Keratinocyte (primary cell): Measurements from ENCODE around the gene ZNF324B.

ENCODE experiments used
- CTCF ChIP-seq, 3 experiments: IDR thresholded peaks in 1 of 3; conservative IDR thresholded peaks in 1 of 3; optimal IDR thresholded peaks in 1 of 3; 2 replicates in 2 of 3; 3 replicates in 1 of 3; pipeline versions ENCODE3 to v1.5.1; 2011; ENCODE audit warnings: low read length in 3 of 3, mild to moderate bottlenecking in 3 of 3, moderate library complexity in 2 of 3, control low read depth in 1 of 3, inconsistent platforms in 1 of 3; ENCODE audit not compliant: insufficient read depth in 2 of 3; ENCODE audit errors: extremely low read depth in 1 of 3
- EZH2 ChIP-seq: IDR thresholded peaks from one replicate; pipeline ENCODE4 v1.6.1; 2012; ENCODE audit warnings: inconsistent platforms, mild to moderate bottlenecking, low read length, moderate library complexity

GRCh38 chr19:58456111-58456510, 4.7 kb downstream of the ZNF324B start:
- no peak for TF ChIP-seq EZH2
- no peak for TF ChIP-seq CTCF (optimal IDR thresholded peaks at IDR 0.05 in 1 of 3, IDR thresholded peaks at IDR 0.05 in 1 of 3, conservative IDR thresholded peaks at IDR 0.05 in 1 of 3; ENCODE audit: extremely low read depth in 1 of 3, insufficient read depth in 2 of 3, low read length in 3 of 3)
